DND-41 (cell line): Measurements from ENCODE around the gene CDK8.

ENCODE experiments used
- ATAC-seq: fragments of 200-7000 bp; cut with Tn5 transposase; 3 replicates; pipeline ENCODE4 v1.9.1; 2021; ENCODE audit warnings: low read depth; ENCODE audit not compliant: insufficient read depth
- DNase-seq: peaks from one replicate; pipeline ENCODE4 v3.0.0-alpha.2; 2020
- H2AFZ ChIP-seq: 2 replicates; pipeline ENCODE4 v1.6.0; 2012; ENCODE audit warnings: low read depth, low read length
- H3K27ac ChIP-seq: 2 replicates; pipeline ENCODE4 v1.5.1; 2012; ENCODE audit warnings: low read length, inconsistent platforms
- H3K27me3 ChIP-seq: fragments of 200-600 bp; sonication (generic); 2 replicates; pipeline ENCODE4 v1.6.0; 2012; ENCODE audit warnings: low read length, mild to moderate bottlenecking, inconsistent platforms; ENCODE audit not compliant: insufficient read depth, poor library complexity
- H3K36me3 ChIP-seq: 2 replicates; pipeline ENCODE4 v1.5.1; 2012; ENCODE audit warnings: low read length, inconsistent platforms; ENCODE audit not compliant: insufficient read depth
- H3K4me1 ChIP-seq: 2 replicates; pipeline ENCODE4 v1.5.1; 2012; ENCODE audit warnings: mild to moderate bottlenecking, low read length; ENCODE audit not compliant: insufficient read depth
- H3K4me2 ChIP-seq: 2 replicates; pipeline ENCODE4 v1.6.0; 2012; ENCODE audit warnings: mild to moderate bottlenecking, moderate library complexity, low read length, inconsistent platforms; ENCODE audit not compliant: insufficient read depth
- H3K4me3 ChIP-seq, 2 experiments: fragments of 200-600 bp in 1 of 2; shearing (Covaris generic) in 1 of 2; 2 replicates each; pipeline ENCODE4 v1.5.1; 2012 to 2016; ENCODE audit warnings: inconsistent platforms in 2 of 2, low read length in 2 of 2, mild to moderate bottlenecking in 2 of 2, low read depth in 1 of 2, moderate library complexity in 1 of 2
- H3K79me2 ChIP-seq: 2 replicates; pipeline ENCODE4 v1.6.0; 2012; ENCODE audit warnings: low read length, inconsistent platforms; ENCODE audit not compliant: insufficient read depth
- H3K9ac ChIP-seq: 2 replicates; pipeline ENCODE4 v1.6.0; 2012; ENCODE audit warnings: low read depth, mild to moderate bottlenecking, inconsistent platforms, low read length, moderate library complexity
- H3K9me3 ChIP-seq: 2 replicates; pipeline ENCODE4 v1.5.1; 2012; ENCODE audit warnings: low read length, moderate library complexity, mild to moderate bottlenecking, inconsistent platforms; ENCODE audit not compliant: insufficient read depth, severe bottlenecking
- H4K20me1 ChIP-seq: 2 replicates; pipeline ENCODE4 v1.6.0; 2012; ENCODE audit warnings: low read length; ENCODE audit not compliant: insufficient read depth
- EZH2 ChIP-seq: IDR thresholded peaks from 3 replicates; pipeline ENCODE4 v1.6.1; 2012; ENCODE audit warnings: borderline replicate concordance, low read depth, mild to moderate bottlenecking, moderate library complexity, low read length, inconsistent platforms; ENCODE audit not compliant: severe bottlenecking
- TF ChIP-seq, protein P1 (sequence below): IDR thresholded peaks from 2 replicates; pipeline ENCODE4 v1.5.1; 2012; ENCODE audit warnings: borderline replicate concordance, low read length, moderate library complexity, mild to moderate bottlenecking; ENCODE audit not compliant: poor library complexity, severe bottlenecking; ENCODE audit errors: extremely low read depth

CDK8 gene

DNA sequence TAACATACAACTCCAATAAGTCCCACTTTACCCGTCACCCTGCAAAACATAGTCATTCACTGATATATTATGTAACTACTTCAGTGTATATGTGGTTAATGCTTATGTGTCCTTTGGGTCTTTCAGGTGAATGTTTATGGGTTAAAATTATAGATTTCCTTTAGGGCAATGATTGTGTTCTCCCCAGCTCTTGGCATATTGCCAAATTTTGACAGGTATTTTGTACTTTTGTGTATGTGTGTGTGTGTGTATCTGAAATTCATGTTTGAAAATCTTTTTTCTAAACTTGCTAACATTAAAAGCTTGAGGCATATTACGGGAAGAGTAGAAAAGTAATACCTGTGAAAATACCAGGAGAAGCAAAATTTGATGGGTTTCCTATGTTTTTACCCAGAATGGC, 8.2 kb downstream of the CDK8 start:
- Histone ChIP-seq H3K9ac (no peak overlapping the region), H3K4me3 (no peak overlapping the region), H2AFZ (no peak overlapping the region), H3K4me2 (no peak overlapping the region), H3K9me3 (no peaks in the 10 kb centered on the region), H3K4me1 (no peaks in the 10 kb centered on the region), H3K79me2 (peaks cover 97% of the 10 kb centered on the region), H4K20me1 (peaks cover 65% of the 10 kb centered on the region), H3K36me3 (no peaks in the 10 kb centered on the region), H3K27ac (no peak overlapping the region), H3K27me3 (no peaks in the 10 kb centered on the region)
- TF ChIP-seq EZH2 = no peak
- TF ChIP-seq, protein P1, sequence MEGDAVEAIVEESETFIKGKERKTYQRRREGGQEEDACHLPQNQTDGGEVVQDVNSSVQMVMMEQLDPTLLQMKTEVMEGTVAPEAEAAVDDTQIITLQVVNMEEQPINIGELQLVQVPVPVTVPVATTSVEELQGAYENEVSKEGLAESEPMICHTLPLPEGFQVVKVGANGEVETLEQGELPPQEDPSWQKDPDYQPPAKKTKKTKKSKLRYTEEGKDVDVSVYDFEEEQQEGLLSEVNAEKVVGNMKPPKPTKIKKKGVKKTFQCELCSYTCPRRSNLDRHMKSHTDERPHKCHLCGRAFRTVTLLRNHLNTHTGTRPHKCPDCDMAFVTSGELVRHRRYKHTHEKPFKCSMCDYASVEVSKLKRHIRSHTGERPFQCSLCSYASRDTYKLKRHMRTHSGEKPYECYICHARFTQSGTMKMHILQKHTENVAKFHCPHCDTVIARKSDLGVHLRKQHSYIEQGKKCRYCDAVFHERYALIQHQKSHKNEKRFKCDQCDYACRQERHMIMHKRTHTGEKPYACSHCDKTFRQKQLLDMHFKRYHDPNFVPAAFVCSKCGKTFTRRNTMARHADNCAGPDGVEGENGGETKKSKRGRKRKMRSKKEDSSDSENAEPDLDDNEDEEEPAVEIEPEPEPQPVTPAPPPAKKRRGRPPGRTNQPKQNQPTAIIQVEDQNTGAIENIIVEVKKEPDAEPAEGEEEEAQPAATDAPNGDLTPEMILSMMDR = no peak
- no peak for ATAC-seq
- DNase-seq = no peak

DNA sequence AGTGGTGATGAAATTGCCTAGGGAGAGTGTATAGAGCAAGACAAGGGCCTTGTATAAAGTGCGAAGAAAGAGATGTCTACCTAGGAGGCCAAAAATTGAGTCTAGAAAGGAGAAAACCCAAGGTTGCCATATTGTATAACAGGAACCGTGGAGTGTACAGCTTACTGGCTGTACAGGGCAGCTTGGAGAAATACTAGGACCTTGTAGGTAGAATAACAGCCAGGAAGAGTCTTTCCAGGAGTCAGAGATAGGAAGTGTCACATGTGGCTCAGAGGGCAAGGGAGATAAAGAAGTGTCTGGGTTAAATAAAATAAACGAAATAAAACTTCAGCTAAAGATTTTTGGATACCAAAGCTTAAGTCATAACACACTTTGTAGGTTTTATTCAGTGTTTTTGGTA, 12.4 kb downstream of the CDK8 start:
- Histone ChIP-seq H3K27ac (no peak overlapping the region), H3K36me3 (no peaks in the 10 kb centered on the region), H3K79me2 (peaks cover 92% of the 10 kb centered on the region), H2AFZ (no peak overlapping the region), H3K9me3 (no peaks in the 10 kb centered on the region), H3K4me3 (no peak overlapping the region), H3K4me2 (no peak overlapping the region), H3K9ac (no peak overlapping the region), H3K27me3 (no peaks in the 10 kb centered on the region), H4K20me1 (peaks cover 65% of the 10 kb centered on the region), H3K4me1 (no peaks in the 10 kb centered on the region)
- DNase-seq (no peak), ATAC-seq (no peak)
- no peak for TF ChIP-seq EZH2
- TF ChIP-seq, protein P1 = no peak

DNA sequence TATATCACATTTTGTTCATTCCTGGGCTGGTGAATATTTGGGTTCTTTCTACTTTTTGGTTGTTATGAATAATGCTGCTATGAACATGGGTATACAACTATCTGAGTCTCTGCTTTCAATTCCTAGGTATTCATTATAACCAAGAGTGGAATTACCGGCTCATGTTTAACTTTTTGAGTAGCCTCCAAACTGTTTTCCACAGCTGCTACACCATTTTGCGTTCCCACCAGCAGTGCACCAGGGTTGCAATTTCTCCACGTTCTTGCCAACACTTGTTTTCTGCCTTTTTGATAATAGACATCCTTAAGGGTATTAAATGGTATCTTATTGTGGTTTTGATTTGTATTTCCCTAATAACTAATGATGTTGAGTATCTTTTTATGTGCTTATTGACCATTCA, 16.8 kb downstream of the CDK8 start:
- H4K20me1 ChIP-seq = peaks cover 44% of the 10 kb centered on the region
- no peak overlapping the region for H3K9ac ChIP-seq
- no peak for TF ChIP-seq EZH2
- TF ChIP-seq, protein P1 = no peak
- H3K27me3 ChIP-seq = no peaks in the 10 kb centered on the region
- no peak overlapping the region for H3K4me2 ChIP-seq
- no peaks in the 10 kb centered on the region for H3K9me3 ChIP-seq
- no peak for DNase-seq
- H3K27ac ChIP-seq = no peak overlapping the region
- no peaks in the 10 kb centered on the region for H3K4me1 ChIP-seq
- ATAC-seq = no peak
- no peaks in the 10 kb centered on the region for H3K36me3 ChIP-seq
- H2AFZ ChIP-seq = no peak overlapping the region
- no peak overlapping the region for H3K4me3 ChIP-seq
- peaks cover 89% of the 10 kb centered on the region for H3K79me2 ChIP-seq

DNA sequence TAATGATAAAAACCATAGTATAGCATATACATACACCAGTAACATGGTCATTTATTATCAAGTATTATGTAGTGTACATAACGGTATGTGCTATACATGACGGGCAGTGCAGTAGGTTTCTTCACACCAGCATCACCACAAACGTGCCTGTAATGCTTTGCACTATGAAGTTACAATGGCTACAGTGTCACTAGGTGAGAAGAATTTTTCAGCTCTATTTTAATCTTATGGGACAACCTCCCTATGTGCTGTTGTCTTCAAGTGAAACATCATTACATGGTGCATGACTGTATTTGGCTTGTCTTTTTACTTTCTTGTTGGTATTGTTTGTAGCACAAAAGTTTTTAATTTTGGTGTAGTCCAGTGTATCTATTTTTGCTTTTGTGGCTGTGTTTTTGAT, 18.7 kb downstream of the CDK8 start:
- Histone ChIP-seq H3K4me2 (no peak overlapping the region), H3K27ac (no peak overlapping the region), H3K4me3 (no peak overlapping the region), H3K9ac (no peak overlapping the region), H3K9me3 (no peaks in the 10 kb centered on the region), H3K79me2 (peaks cover 91% of the 10 kb centered on the region), H3K4me1 (no peaks in the 10 kb centered on the region), H2AFZ (no peak overlapping the region), H4K20me1 (peaks cover 33% of the 10 kb centered on the region), H3K27me3 (no peaks in the 10 kb centered on the region), H3K36me3 (no peaks in the 10 kb centered on the region)
- TF ChIP-seq, protein P1 = no peak
- no peak for TF ChIP-seq EZH2
- ATAC-seq (no peak), DNase-seq (no peak)
